T-helper 1 cell (primary cell): ENCODE data around the gene TFIP11.

Experiments
- DNase-seq, 5 donors: peaks; one replicate each; pipeline ENCODE4 v3.0.0-alpha.2; 2012 to 2020

The TFIP11 gene

GRCh38 chr22:26477341-26477731 lies 34.9 kb downstream of the TFIP11 start:
- no peak for DNase-seq

DNA sequence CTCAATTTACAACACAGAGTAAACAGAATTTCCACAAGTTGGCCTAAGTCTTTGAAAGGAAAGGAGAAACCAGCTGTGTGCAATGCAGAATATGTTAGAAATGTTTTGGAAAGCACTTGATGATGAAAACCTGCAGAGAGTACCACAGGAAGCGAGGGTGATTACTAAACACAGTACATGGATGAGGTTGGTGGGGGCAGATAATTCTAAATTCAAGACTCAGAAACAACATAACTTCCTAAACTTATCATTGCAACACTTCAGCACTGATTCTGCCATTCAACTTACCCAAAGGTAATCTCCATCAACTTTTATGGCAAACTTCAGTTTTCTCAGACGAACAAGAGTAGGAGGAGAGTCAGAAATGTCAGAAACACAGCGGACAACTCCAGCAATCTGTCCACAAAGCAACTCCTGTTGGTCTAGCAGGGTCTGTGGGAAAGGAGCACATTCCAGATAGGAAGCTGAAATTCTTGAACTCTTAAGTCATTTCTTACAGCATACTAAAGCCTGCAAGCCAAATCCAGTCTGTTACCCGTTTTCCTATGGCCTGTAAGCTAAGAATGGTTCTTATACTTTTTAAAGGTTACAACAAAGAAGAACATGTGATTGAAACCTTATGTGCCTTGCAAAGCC lies 35.5 kb downstream of the TFIP11 start:
- DNase-seq, result peak in 1 of 5 donors; percentile 56

DNA sequence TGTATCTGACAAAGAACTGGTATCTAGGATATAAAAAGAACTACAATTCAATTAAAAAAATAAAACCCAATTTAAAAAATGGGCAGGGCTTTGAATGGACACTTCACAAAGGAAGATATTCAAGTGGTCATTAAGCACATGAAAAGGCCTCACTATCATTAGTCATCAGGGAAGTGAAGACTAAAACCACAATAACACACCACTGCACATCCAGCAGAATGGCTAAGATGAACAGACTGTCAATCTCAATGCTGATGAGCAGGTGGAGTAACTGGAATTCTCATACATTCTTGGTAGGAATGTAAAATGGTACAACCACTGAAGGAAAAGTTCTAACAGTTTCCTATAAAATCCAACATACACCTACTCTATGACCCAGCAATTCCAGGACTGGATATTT lies 37.6 kb downstream of the TFIP11 start:
- no peak for DNase-seq

GRCh38 chr22:26471522-26471921 lies 40.8 kb downstream of the TFIP11 start:
- DNase-seq, result no peak

- no peak for DNase-seq
Observed at GRCh38 chr22:26470807-26471206, 41.5 kb downstream of the TFIP11 start.

DNA sequence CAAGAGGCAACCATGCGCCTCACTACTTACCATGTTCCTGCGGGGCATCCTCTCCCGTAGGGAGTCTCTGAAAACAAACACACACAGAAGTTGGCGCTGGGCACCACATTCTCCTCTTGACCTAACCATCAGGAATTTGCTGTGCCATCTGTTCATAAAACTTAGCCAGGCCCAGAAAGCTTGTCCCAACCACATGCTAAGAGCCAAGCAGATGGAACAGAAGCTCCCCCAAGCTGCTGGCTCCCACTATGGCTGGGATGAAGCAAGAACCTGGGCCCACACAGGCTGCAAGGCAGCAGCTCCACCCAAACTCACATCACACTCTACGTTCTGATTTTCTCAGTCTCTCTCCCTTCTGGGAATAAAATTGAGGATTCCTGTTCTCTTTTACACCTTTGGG lies 46.1 kb downstream of the TFIP11 start:
- DNase-seq, result no peak

GRCh38 chr22:26464312-26464711 lies 48.0 kb downstream of the TFIP11 start:
- DNase-seq, result no peak

- DNase-seq, result no peak
Observed at GRCh38 chr22:26463688-26464087, 48.6 kb downstream of the TFIP11 start.

- no peak for DNase-seq
Observed at GRCh38 chr22:26463101-26463661, 49.1 kb downstream of the TFIP11 start.

- DNase-seq, result no peak
Observed at GRCh38 chr22:26462641-26463040, 49.6 kb downstream of the TFIP11 start.

GRCh38 chr22:26462051-26462450 lies 50.2 kb downstream of the TFIP11 start:
- DNase-seq, result no peak

GRCh38 chr22:26461188-26461810 lies 51.0 kb downstream of the TFIP11 start:
- DNase-seq, result peak in 2 of 5 donors; percentile 14 to 37

DNA sequence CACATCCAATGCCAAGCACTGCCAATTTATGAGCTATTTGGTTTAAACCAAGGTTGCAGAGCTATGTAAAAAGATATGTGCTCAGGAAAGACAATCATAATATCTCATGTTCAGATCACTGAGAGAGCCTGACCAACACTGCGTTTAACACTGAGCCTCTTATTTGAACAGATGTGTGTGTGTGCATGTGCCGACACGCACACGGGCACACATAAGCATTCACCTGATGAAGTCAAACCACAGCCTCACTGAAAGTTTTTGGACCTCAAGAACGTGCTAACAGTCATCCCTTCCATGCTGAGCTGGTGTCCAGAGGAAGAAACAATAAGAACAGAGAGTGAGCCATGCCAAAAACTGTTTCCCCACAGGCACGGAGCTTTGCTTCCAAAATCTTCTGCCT lies 52.1 kb downstream of the TFIP11 start:
- no peak for DNase-seq

- no peak for DNase-seq
Observed at GRCh38 chr22:26457661-26458272, 54.5 kb downstream of the TFIP11 start.

GRCh38 chr22:26453812-26454500 lies 58.3 kb downstream of the TFIP11 start:
- DNase-seq, result no peak

- no peak for DNase-seq
Observed at GRCh38 chr22:26453216-26453615, 59.1 kb downstream of the TFIP11 start.

GRCh38 chr22:26452236-26453016 lies 59.8 kb downstream of the TFIP11 start:
- DNase-seq, result no peak

- no peak for DNase-seq
Observed at GRCh38 chr22:26450453-26451185, 61.7 kb downstream of the TFIP11 start.

DNA sequence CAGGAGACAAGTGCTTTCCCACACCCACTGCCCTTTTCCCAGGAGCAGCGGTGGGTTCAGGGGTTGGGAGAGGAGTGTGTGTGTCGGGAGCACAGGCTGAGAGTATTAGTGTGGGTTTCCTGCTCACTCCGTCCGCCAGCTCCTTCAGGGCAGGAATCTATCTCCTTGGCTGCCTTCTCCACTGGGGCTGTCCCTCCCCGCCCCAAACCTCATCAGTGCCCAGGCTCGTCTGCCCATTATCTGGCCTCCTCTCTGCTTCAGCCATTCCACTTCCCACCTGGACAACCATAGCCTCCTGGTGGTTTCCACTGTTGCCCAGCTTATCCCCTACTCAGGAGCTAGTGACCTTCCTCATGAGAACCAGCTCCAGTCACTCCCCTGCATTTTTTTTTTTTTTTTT lies 63.3 kb downstream of the TFIP11 start:
- DNase-seq, result no peak

DNA sequence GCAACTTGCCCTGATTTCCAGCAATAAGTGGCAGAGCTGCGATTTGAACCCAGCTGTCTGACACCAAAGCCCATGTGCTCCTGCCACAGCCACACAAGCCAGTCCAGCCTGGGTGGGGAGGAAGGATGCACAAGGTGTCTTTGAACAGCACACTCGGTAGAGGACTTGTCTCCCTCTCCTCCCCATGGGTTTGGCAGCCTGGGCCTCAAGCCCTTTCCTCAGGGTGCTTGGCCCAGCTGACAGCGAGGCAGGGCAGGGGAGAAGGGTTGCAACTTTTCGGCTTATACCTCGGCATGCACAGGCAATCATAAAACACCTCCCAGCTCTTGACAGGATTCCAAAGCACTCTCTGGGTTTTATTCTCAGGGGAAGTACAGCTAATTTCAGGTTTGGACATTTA lies 63.9 kb downstream of the TFIP11 start:
- no peak for DNase-seq

DNA sequence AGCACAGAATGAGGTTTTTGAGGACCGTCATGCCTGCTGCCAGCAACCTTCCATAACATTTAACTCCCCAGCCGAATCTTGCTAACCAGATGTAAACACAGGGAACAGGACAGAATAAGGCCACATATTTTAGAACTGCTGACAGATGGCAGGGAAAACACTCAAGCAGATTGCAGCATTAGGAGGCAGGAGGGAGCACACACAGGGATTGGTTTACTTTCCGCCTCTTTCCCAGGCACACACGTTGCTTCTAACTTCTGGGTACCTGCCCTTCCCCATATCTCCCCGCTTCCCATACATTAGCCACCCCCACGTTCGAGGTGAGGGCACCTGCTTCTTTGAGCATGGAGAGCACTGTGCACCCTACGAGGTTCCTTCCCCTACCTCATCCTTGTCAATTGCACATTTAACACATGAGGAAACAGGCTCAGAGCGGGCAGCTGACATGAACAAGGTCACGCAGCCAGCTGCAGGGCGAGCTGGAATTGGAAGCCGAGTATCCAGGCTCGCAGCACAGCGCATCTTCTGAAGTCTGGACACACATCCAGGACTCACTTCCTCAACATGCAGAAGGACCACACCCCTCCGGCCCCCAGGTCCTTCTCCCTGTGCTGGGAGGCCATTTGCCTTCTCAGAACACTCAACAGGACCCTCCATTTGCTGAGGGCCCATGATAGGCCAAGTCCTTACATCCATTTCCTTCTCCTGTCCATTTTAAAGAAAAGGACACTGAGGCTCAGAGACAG lies 64.5 kb downstream of the TFIP11 start:
- no peak for DNase-seq
